Activated naive CD8-positive, alpha-beta T cell treated with anti-CD3 and anti-CD28 coated beads, Interleukin-2, amount 10 ng/mL, durations not matched to agents 7 days and 5 days (primary cell): ENCODE data around the gene B3GNT9. TPM values are rescaled to one million over a fixed set of nuclear protein-coding genes. Genes with fewer than 3 reads are reported as not detected.

Experiments used
- ATAC-seq: fragments of 150-1000 bp; cut with Tn5 transposase; one replicate; pipeline ENCODE4 v1.10.0; 2021; ENCODE audit warnings: low read depth, moderate library complexity
- POLR2A ChIA-PET: fragments of 350-600 bp; sonication (Branson Sonifier 250); formaldehyde crosslinking; loops from one replicate; lab custom pipeline; 2021; ENCODE audit warnings: antibody characterized with exemption; lab: Charles Lee
- DNase-seq: peaks from one replicate; pipeline ENCODE4 v3.0.0; 2021
- H3K27ac Mint-ChIP-seq: one replicate; pipeline ENCODE4 v1.8.0; 2022; ENCODE audit warnings: mild to moderate bottlenecking, mixed read lengths
- H3K27me3 Mint-ChIP-seq: one replicate; pipeline ENCODE4 v1.8.0; 2022; ENCODE audit warnings: mild to moderate bottlenecking, moderate library complexity, mixed read lengths
- H3K36me3 Mint-ChIP-seq: one replicate; pipeline ENCODE4 v1.8.0; 2021; ENCODE audit warnings: mild to moderate bottlenecking, mixed read lengths
- H3K4me1 Mint-ChIP-seq: one replicate; pipeline ENCODE4 v1.8.0; 2021; ENCODE audit warnings: mixed read lengths
- H3K4me3 Mint-ChIP-seq: one replicate; pipeline ENCODE4 v1.8.0; 2022; ENCODE audit warnings: mild to moderate bottlenecking, moderate library complexity, mixed read lengths
- H3K9me3 Mint-ChIP-seq: one replicate; pipeline ENCODE4 v1.8.0; 2021; ENCODE audit warnings: mixed read lengths
- total RNA-seq, 2 experiments: library from RNA; stranded (reverse); gene quantifications; one replicate each; pipeline ENCODE4 v1.2.3, GENCODE V29; 2021

Gene B3GNT9
- total RNA-seq, 2 experiments from 2014 or later, result 9.0 to 10.1 TPM

GRCh38 chr16:67162506-67163163, 11.8 kb upstream of the B3GNT9 start:
- DNase-seq (peak; percentile 28), ATAC-seq (no peak)
- Mint-ChIP-seq H3K36me3 (peaks cover 11% of the 10 kb centered on the region), H3K27ac (no peak overlapping the region), H3K9me3 (no peaks in the 10 kb centered on the region), H3K4me1 (peaks cover 32% of the 10 kb centered on the region), H3K4me3 (peak overlapping the region; percentile 44), H3K27me3 (peaks cover 46% of the 10 kb centered on the region)
- POLR2A ChIA-PET, result interaction anchor here (1.1 to 2.3 kb wide), 5 partner anchors 11 to 187 kb away, joined by 3 to 15 read pairs (median 4); partner anchors contain the start of genes B3GNT9 and FHOD1

- no peaks in the 10 kb centered on the region for H3K9me3 Mint-ChIP-seq
- DNase-seq, result peak; percentile 31
- H3K4me1 Mint-ChIP-seq, result peaks cover 40% of the 10 kb centered on the region
- peaks cover 13% of the 10 kb centered on the region for H3K36me3 Mint-ChIP-seq
- ATAC-seq, result no peak
- H3K27me3 Mint-ChIP-seq, result peaks cover 36% of the 10 kb centered on the region
- no peak overlapping the region for H3K27ac Mint-ChIP-seq
- H3K4me3 Mint-ChIP-seq, result peak overlapping the region; percentile 42
- POLR2A ChIA-PET, result interaction anchor here (2.3 to 3.6 kb wide), 4 partner anchors 9 to 22 kb away, joined by 13 to 15 read pairs (median 14); partner anchors contain the start of genes B3GNT9, MATCAP1 and NOL3
Measured at GRCh38 chr16:67161595-67162058, 10.8 kb upstream of the B3GNT9 start.

- POLR2A ChIA-PET, result interaction anchor here (0.6 to 4.2 kb wide), 19 partner anchors 8 to 637 kb away, joined by 3 to 28 read pairs (median 5); partner anchors contain the start of genes B3GNT9, CBFB, FHOD1 and MATCAP1
Measured at GRCh38 chr16:67158637-67159600, 8.1 kb upstream of the B3GNT9 start.

GRCh38 chr16:67157892-67158635, 7.3 kb upstream of the B3GNT9 start:
- H3K27ac Mint-ChIP-seq, result peak overlapping the region; percentile 92
- no peak for DNase-seq
- H3K36me3 Mint-ChIP-seq, result peaks cover 20% of the 10 kb centered on the region
- peak overlapping the region; percentile 93 for H3K4me3 Mint-ChIP-seq
- ATAC-seq, result no peak
- peaks cover 14% of the 10 kb centered on the region for H3K27me3 Mint-ChIP-seq
- peaks cover 51% of the 10 kb centered on the region for H3K4me1 Mint-ChIP-seq
- H3K9me3 Mint-ChIP-seq, result no peaks in the 10 kb centered on the region
- POLR2A ChIA-PET, result interaction anchor here (0.6 to 4.2 kb wide), 14 partner anchors 7 to 636 kb away, joined by 3 to 28 read pairs (median 4); partner anchors contain the start of genes B3GNT9, CBFB, NOL3 and PHAF1

More at GRCh38 chr16:67158637-67159600, 8.1 kb upstream of the B3GNT9 start:
- Mint-ChIP-seq H3K4me3 (peak overlapping the region; percentile 93), H3K27ac (peak overlapping the region; percentile 92), H3K36me3 (peaks cover 17% of the 10 kb centered on the region), H3K27me3 (peaks cover 18% of the 10 kb centered on the region), H3K4me1 (peaks cover 45% of the 10 kb centered on the region), H3K9me3 (no peaks in the 10 kb centered on the region)
- peak; percentile 84 for DNase-seq
- peak; percentile 40 for ATAC-seq

GRCh38 chr16:67157106-67157748, 6.4 kb upstream of the B3GNT9 start:
- Mint-ChIP-seq H3K4me1 (peaks cover 54% of the 10 kb centered on the region), H3K9me3 (no peaks in the 10 kb centered on the region), H3K36me3 (peaks cover 23% of the 10 kb centered on the region), H3K27ac (peak overlapping the region; percentile 92), H3K27me3 (peaks cover 14% of the 10 kb centered on the region), H3K4me3 (peak overlapping the region; percentile 25)
- ATAC-seq, result no peak
- POLR2A ChIA-PET, result interaction anchor here (1.1 to 4.2 kb wide), 2 partner anchors 139 to 143 kb away, joined by 5 to 23 read pairs; no protein-coding TSS in a partner anchor
- no peak for DNase-seq

- Mint-ChIP-seq H3K4me3 (no peak overlapping the region), H3K27ac (peak overlapping the region; percentile 63), H3K4me1 (peaks cover 56% of the 10 kb centered on the region)
Measured at GRCh38 chr16:67156143-67156844, 5.5 kb upstream of the B3GNT9 start.

GRCh38 chr16:67155295-67156142, 4.7 kb upstream of the B3GNT9 start:
- Mint-ChIP-seq H3K9me3 (no peaks in the 10 kb centered on the region), H3K27me3 (peaks cover 3% of the 10 kb centered on the region), H3K27ac (no peak overlapping the region), H3K4me1 (peaks cover 57% of the 10 kb centered on the region), H3K36me3 (peaks cover 17% of the 10 kb centered on the region), H3K4me3 (peak overlapping the region; percentile 77)
- POLR2A ChIA-PET, result interaction anchor here (0.6 to 2.8 kb wide), 8 partner anchors 19 to 181 kb away, joined by 3 to 31 read pairs (median 4); partner anchors contain the start of gene CBFB
- peak; percentile 38 for ATAC-seq
- DNase-seq, result peak; percentile 93

More at GRCh38 chr16:67156143-67156844, 5.5 kb upstream of the B3GNT9 start:
- peak; percentile 41 for DNase-seq
- Mint-ChIP-seq H3K9me3 (no peaks in the 10 kb centered on the region), H3K27me3 (peaks cover 6% of the 10 kb centered on the region), H3K36me3 (peaks cover 20% of the 10 kb centered on the region)
- ATAC-seq, result no peak
- POLR2A ChIA-PET, result interaction anchor here (1.9 to 2.1 kb wide), 2 partner anchors 127 to 142 kb away, joined by 11 read pairs; partner anchors contain the start of gene CBFB

- ATAC-seq, result no peak
- H3K36me3 Mint-ChIP-seq, result peaks cover 17% of the 10 kb centered on the region
- POLR2A ChIA-PET, result interaction anchor here (0.6 to 2.8 kb wide), 8 partner anchors 18 to 180 kb away, joined by 3 to 31 read pairs (median 4); partner anchors contain the start of gene CBFB
- H3K4me3 Mint-ChIP-seq, result peak overlapping the region; percentile 77
- H3K27ac Mint-ChIP-seq, result no peak overlapping the region
- peaks cover 3% of the 10 kb centered on the region for H3K27me3 Mint-ChIP-seq
- no peaks in the 10 kb centered on the region for H3K9me3 Mint-ChIP-seq
- no peak for DNase-seq
- H3K4me1 Mint-ChIP-seq, result peaks cover 57% of the 10 kb centered on the region
Measured at GRCh38 chr16:67154578-67155294, 3.9 kb upstream of the B3GNT9 start.

GRCh38 chr16:67151431-67152097, 766 bp upstream of the B3GNT9 start:
- no peak for ATAC-seq

More at GRCh38 chr16:67151431-67152097, 766 bp upstream of the B3GNT9 start:
- Mint-ChIP-seq H3K27ac (peak overlapping the region; percentile 45), H3K4me3 (peak overlapping the region; percentile 74), H3K36me3 (peaks cover 23% of the 10 kb centered on the region), H3K27me3 (peaks cover 5% of the 10 kb centered on the region), H3K9me3 (no peaks in the 10 kb centered on the region), H3K4me1 (peaks cover 38% of the 10 kb centered on the region)
- DNase-seq, result no peak
- POLR2A ChIA-PET, result interaction anchor here (0.7 to 2.8 kb wide), 11 partner anchors 9 to 178 kb away, joined by 3 to 16 read pairs (median 4); partner anchors contain the start of genes CBFB, FBXL8, NOL3 and TRADD
